Astrocyte (in vitro differentiated cells and primary cell): ENCODE results near the gene CXADR. TPM values are rescaled to one million over a fixed set of nuclear protein-coding genes. Genes with fewer than 3 reads are reported as not detected.
A peak's percentile ranks its signal among the peaks of the same experiment; 100 is the strongest.

ENCODE experiments used
- DNase-seq: peaks from one replicate; pipeline ENCODE4 v3.0.0-alpha.2; 2010; ENCODE audit warnings: low read depth
- FAIRE-seq: peaks from 2 replicates; lab custom pipeline; 2011; peaks lifted over from hg19 to GRCh38; lab: Jason Lieb, UNC
- H2AFZ ChIP-seq: 2 replicates; pipeline ENCODE4 v1.6.0; 2012; ENCODE audit warnings: low read depth, low read length, inconsistent platforms
- H3K27ac ChIP-seq: 2 replicates; pipeline ENCODE4 v1.5.1; 2011; ENCODE audit warnings: low read depth, low read length, inconsistent platforms
- H3K27me3 ChIP-seq: 2 replicates; pipeline ENCODE4 v1.6.0; 2011; ENCODE audit warnings: low read length, inconsistent platforms; ENCODE audit not compliant: insufficient read depth
- H3K36me3 ChIP-seq: 2 replicates; pipeline ENCODE4 v1.5.1; 2011; ENCODE audit warnings: low read length, inconsistent platforms; ENCODE audit not compliant: insufficient read depth
- H3K4me1 ChIP-seq: 2 replicates; pipeline ENCODE4 v1.5.1; 2011; ENCODE audit warnings: low read length, inconsistent platforms; ENCODE audit not compliant: insufficient read depth
- H3K4me2 ChIP-seq: 2 replicates; pipeline ENCODE4 v1.6.0; 2012; ENCODE audit warnings: low read length, inconsistent platforms
- H3K4me3 ChIP-seq: 2 replicates; pipeline ENCODE4 v1.5.1; 2011; ENCODE audit warnings: low read depth, mild to moderate bottlenecking, low read length, inconsistent platforms; ENCODE audit not compliant: insufficient read depth
- H3K79me2 ChIP-seq: 2 replicates; pipeline ENCODE4 v1.6.0; 2012; ENCODE audit warnings: mild to moderate bottlenecking, low read length, inconsistent platforms; ENCODE audit not compliant: insufficient read depth
- H3K9ac ChIP-seq: 2 replicates; pipeline ENCODE4 v1.6.0; 2012; ENCODE audit warnings: mild to moderate bottlenecking, low read length, inconsistent platforms
- H3K9me3 ChIP-seq: 2 replicates; pipeline ENCODE4 v1.5.1; 2012; ENCODE audit warnings: low read depth, mild to moderate bottlenecking, low read length, inconsistent platforms; ENCODE audit not compliant: insufficient read depth
- H4K20me1 ChIP-seq: 2 replicates; pipeline ENCODE4 v1.6.0; 2012; ENCODE audit warnings: low read length, inconsistent platforms; ENCODE audit not compliant: insufficient read depth
- H3K27ac Mint-ChIP-seq: one replicate; pipeline ENCODE4 v1.8.0; 2021; ENCODE audit warnings: mild to moderate bottlenecking, mixed read lengths; ENCODE audit not compliant: unreplicated experiment
- H3K27me3 Mint-ChIP-seq: one replicate; pipeline ENCODE4 v1.8.0; 2021; ENCODE audit warnings: low read depth, mixed read lengths; ENCODE audit not compliant: unreplicated experiment
- H3K36me3 Mint-ChIP-seq: one replicate; pipeline ENCODE4 v1.8.0; 2021; ENCODE audit warnings: low read depth, mixed read lengths; ENCODE audit not compliant: unreplicated experiment
- H3K4me1 Mint-ChIP-seq: one replicate; pipeline ENCODE4 v1.8.0; 2021; ENCODE audit warnings: low read depth, mixed read lengths; ENCODE audit not compliant: unreplicated experiment
- H3K4me3 Mint-ChIP-seq: one replicate; pipeline ENCODE4 v1.8.0; 2021; ENCODE audit warnings: mild to moderate bottlenecking, moderate library complexity, mixed read lengths; ENCODE audit not compliant: unreplicated experiment
- H3K9me3 Mint-ChIP-seq: one replicate; pipeline ENCODE4 v1.8.0; 2021; ENCODE audit warnings: mild to moderate bottlenecking, mixed read lengths; ENCODE audit not compliant: unreplicated experiment
- CTCF ChIP-seq: IDR thresholded peaks from 2 replicates; pipeline ENCODE4 v1.5.1; 2011; ENCODE audit warnings: low read depth, mild to moderate bottlenecking, inconsistent platforms, low read length, moderate library complexity; ENCODE audit not compliant: insufficient read depth
- EZH2 ChIP-seq: IDR thresholded peaks from 2 replicates; pipeline ENCODE4 v1.6.1; 2012; ENCODE audit warnings: mild to moderate bottlenecking, low read length, inconsistent platforms; ENCODE audit not compliant: insufficient read depth
- total RNA-seq: library from RNA; stranded (reverse); gene quantifications from 2 replicates; pipeline ENCODE4 v1.2.1, GENCODE V29; 2021

Gene CXADR
- total RNA-seq, 1 donor from 2014 or later, result 30.6 TPM

GRCh38 chr21:17550671-17551308 lies 37.9 kb downstream of the CXADR start:
- Mint-ChIP-seq H3K27me3 (no peaks in the 10 kb centered on the region), H3K9me3 (no peaks in the 10 kb centered on the region), H3K4me1 (peaks cover 12% of the 10 kb centered on the region), H3K27ac (no peak overlapping the region), H3K4me3 (no peak overlapping the region), H3K36me3 (peaks cover 2% of the 10 kb centered on the region)
- DNase-seq (no peak), FAIRE-seq (no peak)
- H3K36me3 ChIP-seq, result no peaks in the 10 kb centered on the region
- H3K9me3 ChIP-seq, result no peaks in the 10 kb centered on the region
- no peak for TF ChIP-seq EZH2
- TF ChIP-seq CTCF, result no peak
- no peaks in the 10 kb centered on the region for H3K4me1 ChIP-seq
- H2AFZ ChIP-seq, result no peak overlapping the region
- no peak overlapping the region for H3K9ac ChIP-seq
- no peaks in the 10 kb centered on the region for H4K20me1 ChIP-seq
- no peaks in the 10 kb centered on the region for H3K27me3 ChIP-seq
- H3K27ac ChIP-seq, result no peak overlapping the region
- no peak overlapping the region for H3K4me3 ChIP-seq
- no peaks in the 10 kb centered on the region for H3K79me2 ChIP-seq
- no peak overlapping the region for H3K4me2 ChIP-seq

GRCh38 chr21:17552410-17552809 lies 39.6 kb downstream of the CXADR start:
- Mint-ChIP-seq H3K9me3 (no peaks in the 10 kb centered on the region), H3K4me3 (no peak overlapping the region), H3K27ac (no peak overlapping the region), H3K27me3 (no peaks in the 10 kb centered on the region), H3K36me3 (no peaks in the 10 kb centered on the region), H3K4me1 (peaks cover 19% of the 10 kb centered on the region)
- no peak overlapping the region for H2AFZ ChIP-seq
- no peak for DNase-seq
- TF ChIP-seq CTCF, result no peak
- no peak for TF ChIP-seq EZH2
- no peak overlapping the region for H3K9ac ChIP-seq
- no peak for FAIRE-seq
- H4K20me1 ChIP-seq, result no peaks in the 10 kb centered on the region
- no peaks in the 10 kb centered on the region for H3K36me3 ChIP-seq
- no peaks in the 10 kb centered on the region for H3K79me2 ChIP-seq
- H3K27me3 ChIP-seq, result no peaks in the 10 kb centered on the region
- H3K4me2 ChIP-seq, result no peak overlapping the region
- H3K4me3 ChIP-seq, result no peak overlapping the region
- H3K27ac ChIP-seq, result no peak overlapping the region
- H3K9me3 ChIP-seq, result no peaks in the 10 kb centered on the region
- H3K4me1 ChIP-seq, result no peaks in the 10 kb centered on the region

GRCh38 chr21:17554120-17554519 lies 41.3 kb downstream of the CXADR start:
- TF ChIP-seq CTCF (no peak), EZH2 (no peak)
- H3K9ac ChIP-seq, result no peak overlapping the region
- H2AFZ ChIP-seq, result no peak overlapping the region
- DNase-seq, result no peak
- no peaks in the 10 kb centered on the region for H3K4me1 ChIP-seq
- no peak overlapping the region for H3K4me3 ChIP-seq
- no peak for FAIRE-seq
- Mint-ChIP-seq H3K27ac (peak overlapping the region; percentile 58), H3K27me3 (no peaks in the 10 kb centered on the region), H3K36me3 (no peaks in the 10 kb centered on the region), H3K9me3 (no peaks in the 10 kb centered on the region), H3K4me3 (no peak overlapping the region), H3K4me1 (peaks cover 19% of the 10 kb centered on the region)
- H3K27ac ChIP-seq, result no peak overlapping the region
- H3K79me2 ChIP-seq, result no peaks in the 10 kb centered on the region
- H4K20me1 ChIP-seq, result no peaks in the 10 kb centered on the region
- no peaks in the 10 kb centered on the region for H3K36me3 ChIP-seq
- no peak overlapping the region for H3K4me2 ChIP-seq
- no peaks in the 10 kb centered on the region for H3K27me3 ChIP-seq
- H3K9me3 ChIP-seq, result no peaks in the 10 kb centered on the region
